ENCODE results near the gene MPZL3.
"Not testable (repeated sequence)": the region's sequence is repeated elsewhere in the genome, so short reads cannot be mapped to it uniquely, and the experiment has no call there.

The MPZL3 gene

DNA sequence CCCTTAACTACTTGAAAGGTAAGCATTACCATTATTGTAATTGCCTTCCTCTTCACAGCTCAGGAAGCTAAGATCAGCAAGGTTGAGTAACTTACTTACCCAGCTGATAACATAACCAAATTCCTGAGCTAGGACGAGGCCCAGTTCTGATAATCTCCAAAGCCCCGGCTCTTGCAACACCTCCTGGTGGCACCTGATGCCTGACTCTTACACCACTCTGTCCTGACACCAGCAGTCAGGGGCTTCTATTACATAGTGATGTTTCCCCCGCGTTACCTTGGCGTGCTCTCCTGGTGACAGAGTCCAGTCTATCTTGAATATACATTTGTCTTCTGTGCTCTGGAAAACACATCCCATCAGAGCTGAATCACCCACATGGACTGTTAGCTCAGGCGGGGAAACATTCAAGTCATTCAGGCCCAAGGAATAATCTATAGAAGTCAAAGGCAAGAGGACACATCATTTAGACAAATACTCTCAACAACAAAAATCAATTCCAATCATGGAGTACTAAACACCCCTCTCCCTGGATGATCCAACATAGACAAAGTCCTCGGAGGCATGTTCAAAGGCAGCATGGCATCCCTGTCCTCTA is 39.9 kb downstream of the MPZL3 start:
- no peak for DNase-seq (ENCODE audit: low spot score)

DNA sequence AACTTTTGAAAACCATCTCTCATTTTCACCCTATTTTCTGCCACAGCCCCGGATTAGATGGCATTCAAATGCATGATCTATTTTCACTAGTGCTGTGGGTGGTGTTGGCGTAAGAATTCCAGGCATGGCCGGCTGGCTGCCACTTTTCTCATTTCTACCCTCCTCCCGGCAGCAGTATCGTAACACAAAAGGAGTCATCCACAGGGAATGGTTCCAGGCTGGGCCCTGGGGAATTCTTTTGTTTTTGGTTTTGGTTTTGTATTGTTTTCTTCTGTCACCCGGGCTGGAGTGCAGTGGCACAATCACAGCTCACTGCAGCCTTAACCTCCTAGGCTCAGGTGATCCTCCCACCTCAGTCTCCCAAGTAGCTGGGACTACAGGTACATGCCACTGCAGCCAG is 41.2 kb downstream of the MPZL3 start:
- DNase-seq (ENCODE audit: low spot score): peak; percentile 30

GRCh38 chr11:118210323-118210722 is 41.8 kb downstream of the MPZL3 start:
- DNase-seq (ENCODE audit: low spot score): no peak

DNA sequence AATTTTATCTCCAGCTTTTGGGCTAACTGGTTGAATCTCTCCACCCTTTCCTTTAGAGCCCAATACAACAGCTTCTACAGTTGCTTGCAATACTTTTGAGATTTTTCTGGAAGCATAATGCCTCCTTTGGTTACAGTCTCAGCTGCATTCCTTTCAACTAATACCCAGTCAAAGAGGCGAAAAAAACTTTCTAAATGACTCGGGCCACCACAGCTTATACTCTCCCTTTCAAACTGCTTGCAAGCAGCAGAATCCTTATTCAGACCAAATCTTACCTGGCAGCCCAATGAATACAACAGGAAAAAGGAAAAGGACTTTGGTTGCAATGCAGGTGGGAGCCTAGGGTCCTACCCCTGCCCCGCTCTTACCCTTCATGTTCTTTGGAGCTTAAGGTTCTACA is 43.1 kb downstream of the MPZL3 start:
- no peak for DNase-seq (ENCODE audit: low spot score)

DNA sequence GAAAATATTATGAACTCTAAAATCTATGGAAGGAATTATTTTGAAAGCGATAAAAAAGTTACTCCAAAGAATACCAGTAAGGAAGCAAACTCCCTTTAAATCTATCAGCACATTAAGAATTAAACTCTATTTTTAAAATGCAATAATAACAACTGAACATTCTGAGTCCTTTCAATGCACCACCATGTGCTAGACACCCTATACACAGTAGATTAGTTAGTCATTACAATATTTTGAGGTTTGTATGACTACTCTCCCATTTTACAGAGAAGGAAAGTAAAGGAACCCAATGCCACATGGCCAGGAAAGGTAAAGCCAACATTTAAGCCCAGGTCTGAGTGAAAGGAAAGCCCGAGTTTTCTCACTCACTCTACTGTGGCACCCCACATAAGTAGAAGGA is 45.1 kb downstream of the MPZL3 start:
- no peak for DNase-seq (ENCODE audit: low spot score)

GRCh38 chr11:118206391-118207031 is 45.7 kb downstream of the MPZL3 start:
- DNase-seq (ENCODE audit: low spot score): no peak

DNA sequence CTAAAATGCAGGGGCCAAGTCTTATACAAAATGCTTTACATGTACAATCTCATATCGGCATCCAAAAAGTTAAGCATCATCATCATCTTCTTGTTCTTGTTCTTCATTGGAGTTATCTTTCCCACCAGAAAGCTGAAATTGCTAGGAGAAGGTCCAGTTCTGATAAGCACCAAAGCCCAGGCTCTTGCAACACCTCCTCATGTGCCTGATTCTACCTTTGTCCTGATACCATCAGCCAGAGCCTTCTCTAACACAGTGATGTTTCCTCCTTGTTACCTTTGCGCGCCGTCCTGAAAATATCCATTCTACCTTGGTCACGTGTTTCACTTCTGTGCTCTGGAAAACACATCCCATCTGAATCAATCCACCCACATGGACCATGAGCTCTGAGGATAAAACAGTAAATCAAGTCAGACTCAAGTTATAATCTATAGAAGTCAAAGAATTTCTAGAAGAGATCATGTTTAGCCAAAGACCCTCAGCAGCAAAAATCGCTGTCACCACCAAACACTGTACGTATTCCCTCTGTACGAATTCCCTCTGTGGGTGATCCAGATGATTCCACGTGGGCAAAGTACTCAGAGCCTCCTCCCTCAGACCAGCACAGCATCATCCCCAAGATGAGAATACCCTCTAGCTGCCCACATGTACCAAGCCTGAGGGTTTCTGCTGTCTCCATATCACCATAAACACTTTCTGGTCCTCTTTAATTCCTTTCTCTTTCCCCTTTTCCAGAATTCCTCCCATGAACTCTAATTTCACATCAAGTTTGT is 46.4 kb downstream of the MPZL3 start:
- no peak for DNase-seq (ENCODE audit: low spot score)

GRCh38 chr11:118202599-118203422 is 49.4 kb downstream of the MPZL3 start:
- peak; percentile 33 for DNase-seq (ENCODE audit: low spot score)

DNA sequence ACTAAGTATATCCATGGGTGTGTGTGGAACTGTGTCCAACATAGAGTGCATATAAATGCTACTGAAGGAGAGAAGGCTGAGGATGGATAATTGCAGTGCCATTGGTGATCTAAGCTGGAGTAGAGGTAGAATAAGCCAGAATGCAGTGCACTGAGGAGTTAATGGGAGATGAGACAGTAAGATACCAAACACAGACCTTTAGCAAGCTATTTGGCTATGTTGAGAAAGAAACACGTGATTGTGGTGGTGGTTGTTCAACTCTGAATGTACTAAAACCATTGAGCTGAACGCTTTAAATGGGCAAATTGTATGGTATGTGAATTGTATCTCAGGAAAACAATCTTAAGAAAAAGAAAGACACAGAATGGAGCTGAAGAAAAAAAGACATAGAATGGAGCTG is 50.2 kb downstream of the MPZL3 start:
- DNase-seq (ENCODE audit: low spot score): no peak

- no peak for DNase-seq (ENCODE audit: low spot score)
Measured at GRCh38 chr11:118200901-118201680, 51.1 kb downstream of the MPZL3 start.

GRCh38 chr11:118200497-118200896 is 51.7 kb downstream of the MPZL3 start:
- DNase-seq (ENCODE audit: low spot score): no peak

GRCh38 chr11:118199135-118199534 is 53.0 kb downstream of the MPZL3 start:
- no peak for DNase-seq (ENCODE audit: low spot score)

- peak; percentile 61 for DNase-seq (ENCODE audit: low spot score)
Measured at GRCh38 chr11:118198370-118198769, 53.8 kb downstream of the MPZL3 start.

DNA sequence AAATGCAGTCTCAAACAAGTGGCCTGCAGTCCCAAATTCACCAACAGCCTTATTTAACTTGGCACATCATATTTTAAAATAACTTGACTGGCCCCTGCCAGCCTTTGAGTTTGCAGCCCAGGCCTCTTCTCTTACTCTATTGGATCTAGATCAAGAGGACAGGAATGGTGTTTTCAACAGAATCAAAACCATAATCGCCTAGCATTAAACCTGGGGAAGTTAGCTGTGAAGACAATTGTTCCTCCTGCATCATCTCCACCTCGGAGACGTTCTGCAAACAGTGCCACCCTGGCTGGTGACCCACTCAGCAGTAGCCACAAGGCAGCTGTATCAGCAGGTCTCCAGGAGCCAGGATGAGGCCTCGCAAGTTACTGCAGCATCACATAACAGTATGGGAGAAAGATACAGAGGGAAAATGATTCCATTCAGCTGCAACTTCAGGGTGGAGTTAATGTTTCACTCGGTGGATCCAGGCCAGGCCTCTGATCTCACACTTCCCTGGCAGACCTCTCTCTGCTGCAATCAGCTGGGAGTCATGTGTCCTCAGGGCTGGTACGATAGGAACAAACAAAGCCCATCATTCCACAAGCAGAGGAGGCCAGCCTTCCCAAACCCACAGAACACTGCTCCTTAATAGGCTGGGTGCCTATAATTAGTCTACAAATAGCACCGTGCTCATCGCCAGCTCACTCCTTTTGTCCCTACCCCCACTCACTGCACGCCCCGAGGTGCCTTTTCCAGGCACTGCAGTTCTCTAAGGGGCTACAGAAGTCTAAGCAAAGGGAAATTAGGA is 57.1 kb downstream of the MPZL3 start:
- peak; percentile 95 for DNase-seq (ENCODE audit: low spot score)

DNA sequence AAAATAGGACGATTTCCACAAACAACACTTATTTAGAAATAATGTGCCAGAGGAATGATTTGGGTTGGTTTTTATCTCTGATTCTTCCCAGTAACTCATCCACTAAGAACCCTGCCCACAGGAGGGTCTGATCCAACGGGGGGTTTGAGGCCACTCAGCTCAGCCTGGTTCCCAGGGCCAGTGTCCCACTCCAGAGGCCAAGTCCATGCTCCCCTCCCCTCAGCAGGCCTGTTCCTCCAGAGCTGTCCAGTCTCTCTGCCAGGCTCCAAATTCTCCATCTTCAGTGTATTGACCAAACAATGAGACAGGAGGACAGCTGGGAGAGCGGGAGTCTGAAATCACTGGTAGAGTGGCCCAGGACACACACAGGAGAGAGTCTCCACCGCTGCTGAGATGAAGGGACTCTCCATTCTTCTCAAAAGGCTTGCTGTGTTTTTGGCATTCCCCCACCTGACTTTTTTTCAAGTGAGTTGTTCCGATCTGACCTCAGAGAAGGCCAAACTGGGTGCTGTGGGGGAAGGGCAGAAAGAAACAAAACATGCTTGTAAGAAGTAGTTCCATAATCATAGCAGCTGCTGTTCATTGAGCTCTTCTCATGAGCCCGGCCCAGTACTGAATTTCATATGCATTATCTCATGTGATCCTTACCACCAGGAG is 58.1 kb downstream of the MPZL3 start:
- no peak for DNase-seq (ENCODE audit: low spot score)

- not testable (repeated sequence) for DNase-seq (ENCODE audit: low spot score)
Measured at GRCh38 chr11:118192817-118193216, 59.3 kb downstream of the MPZL3 start.

GRCh38 chr11:118190942-118191506 is 61.1 kb downstream of the MPZL3 start:
- DNase-seq (ENCODE audit: low spot score): not testable (repeated sequence)

- no peak for DNase-seq (ENCODE audit: low spot score)
Measured at GRCh38 chr11:118186346-118187107, 65.6 kb downstream of the MPZL3 start.
